Prostate gland (tissue), 2 donors: ENCODE data around the gene DNAH6.

Experiments
- CTCF ChIP-seq, 4 experiments: fragments of 200-600 bp in 2 of 4; fragments of 450-650 bp in 2 of 4; sonication (generic) in 2 of 4; IDR thresholded peaks; 1 replicate in 3 of 4; 2 replicates in 1 of 4; pipeline ENCODE4 v1.5.1; 2016 to 2019; ENCODE audit warnings: antibody characterized with exemption in 4 of 4, mild to moderate bottlenecking in 2 of 4, moderate library complexity in 2 of 4
- POLR2A ChIP-seq: fragments of 450-650 bp; IDR thresholded peaks from one replicate; pipeline ENCODE4 v1.6.1; 2016; ENCODE audit warnings: antibody characterized with exemption, mild to moderate bottlenecking

DNA sequence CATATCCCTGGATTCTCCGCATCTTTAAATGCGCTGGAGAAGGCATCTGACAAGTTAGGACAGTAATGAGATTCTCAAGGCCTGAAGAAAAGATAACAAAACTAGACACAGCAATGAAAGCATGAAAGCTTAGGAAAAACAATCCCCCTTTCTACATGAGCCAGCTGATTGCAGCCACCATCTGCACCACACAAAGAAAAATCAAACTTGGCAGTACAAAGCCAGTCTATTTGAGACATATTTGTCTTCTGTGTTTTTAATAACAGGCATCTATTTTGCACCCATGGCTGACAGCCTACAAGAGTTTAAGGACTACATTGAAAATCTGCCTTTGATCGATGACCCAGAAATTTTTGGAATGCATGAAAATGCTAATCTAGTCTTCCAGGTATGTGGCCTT, 281.0 kb downstream of the DNAH6 start:
- TF ChIP-seq CTCF (IDR thresholded peaks at IDR 0.05) (no peak), POLR2A (no peak)
